Measurements from ENCODE around the gene ILRUN.
"Not testable (repeated sequence)": the region's sequence is repeated elsewhere in the genome, so short reads cannot be mapped to it uniquely, and the experiment has no call there.

Gene ILRUN

DNA sequence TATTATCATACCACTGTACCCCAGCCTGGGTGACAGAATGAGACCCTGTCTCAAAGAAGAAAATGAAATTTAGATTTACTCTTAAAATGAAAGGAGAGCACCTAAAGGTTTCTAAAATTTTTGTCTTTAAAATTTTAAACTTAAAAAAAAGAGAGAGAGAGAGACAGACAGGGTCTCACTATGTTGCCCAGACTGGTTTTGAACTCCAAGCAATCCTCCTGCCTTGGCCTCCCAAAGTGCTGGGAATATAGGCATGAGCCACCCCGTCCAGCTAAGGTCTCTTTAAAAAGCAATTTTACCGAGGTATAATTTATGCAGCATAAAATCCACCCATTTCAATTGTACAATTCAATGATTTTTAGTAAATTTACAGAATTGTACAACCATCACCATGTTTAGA is 33.2 kb downstream of the ILRUN start:
- POLR2A ChIA-PET: no interaction called here
- CTCF ChIA-PET: no interaction called here
- no peak for DNase-seq (ENCODE audit: extremely low spot score)
- TF ChIP-seq ARNT (IDR thresholded peaks at IDR 0.05) (no peak), NFRKB (IDR thresholded peaks at IDR 0.05) (no peak), SUZ12 (IDR thresholded peaks at IDR 0.05) (no peak), TARDBP (IDR thresholded peaks at IDR 0.05) (no peak), ELF4 (IDR thresholded peaks at IDR 0.05) (no peak), ZNF384 (IDR thresholded peaks at IDR 0.05) (no peak), CTBP1 (IDR thresholded peaks at IDR 0.05; ENCODE audit: borderline replicate concordance) (no peak), HDGF (IDR thresholded peaks at IDR 0.05; ENCODE audit: borderline replicate concordance) (no peak), LEF1 (IDR thresholded peaks at IDR 0.05; ENCODE audit: borderline replicate concordance) (no peak), FOXM1 (IDR thresholded peaks at IDR 0.05; ENCODE audit: borderline replicate concordance) (no peak), L3MBTL2 (conservative IDR thresholded peaks at IDR 0.05) (no peak), FOXK2 (IDR thresholded peaks at IDR 0.05) (no peak)
- TF ChIP-seq, protein P1, sequence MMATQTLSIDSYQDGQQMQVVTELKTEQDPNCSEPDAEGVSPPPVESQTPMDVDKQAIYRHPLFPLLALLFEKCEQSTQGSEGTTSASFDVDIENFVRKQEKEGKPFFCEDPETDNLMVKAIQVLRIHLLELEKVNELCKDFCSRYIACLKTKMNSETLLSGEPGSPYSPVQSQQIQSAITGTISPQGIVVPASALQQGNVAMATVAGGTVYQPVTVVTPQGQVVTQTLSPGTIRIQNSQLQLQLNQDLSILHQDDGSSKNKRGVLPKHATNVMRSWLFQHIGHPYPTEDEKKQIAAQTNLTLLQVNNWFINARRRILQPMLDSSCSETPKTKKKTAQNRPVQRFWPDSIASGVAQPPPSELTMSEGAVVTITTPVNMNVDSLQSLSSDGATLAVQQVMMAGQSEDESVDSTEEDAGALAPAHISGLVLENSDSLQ (IDR thresholded peaks at IDR 0.05): no peak

DNA sequence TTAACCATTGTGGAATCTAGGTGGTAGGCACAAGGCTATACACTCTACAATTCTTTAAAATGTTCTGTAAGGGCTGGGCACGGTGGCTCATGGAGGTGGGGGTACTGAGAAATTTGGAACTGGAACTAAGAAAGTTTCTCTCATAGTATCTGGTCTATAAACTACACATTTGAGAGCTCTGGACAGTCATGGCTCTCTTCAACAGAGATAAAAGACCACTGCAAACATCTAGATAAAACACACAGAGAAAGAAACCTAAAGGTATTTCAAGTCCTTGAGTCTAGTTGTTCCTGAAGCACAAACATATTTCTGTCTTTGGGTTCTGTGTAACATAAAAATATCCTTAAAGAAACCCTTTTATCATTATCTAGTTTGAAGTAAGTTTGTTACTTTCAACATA is 35.2 kb downstream of the ILRUN start:
- CTCF ChIA-PET: no interaction called here

DNA sequence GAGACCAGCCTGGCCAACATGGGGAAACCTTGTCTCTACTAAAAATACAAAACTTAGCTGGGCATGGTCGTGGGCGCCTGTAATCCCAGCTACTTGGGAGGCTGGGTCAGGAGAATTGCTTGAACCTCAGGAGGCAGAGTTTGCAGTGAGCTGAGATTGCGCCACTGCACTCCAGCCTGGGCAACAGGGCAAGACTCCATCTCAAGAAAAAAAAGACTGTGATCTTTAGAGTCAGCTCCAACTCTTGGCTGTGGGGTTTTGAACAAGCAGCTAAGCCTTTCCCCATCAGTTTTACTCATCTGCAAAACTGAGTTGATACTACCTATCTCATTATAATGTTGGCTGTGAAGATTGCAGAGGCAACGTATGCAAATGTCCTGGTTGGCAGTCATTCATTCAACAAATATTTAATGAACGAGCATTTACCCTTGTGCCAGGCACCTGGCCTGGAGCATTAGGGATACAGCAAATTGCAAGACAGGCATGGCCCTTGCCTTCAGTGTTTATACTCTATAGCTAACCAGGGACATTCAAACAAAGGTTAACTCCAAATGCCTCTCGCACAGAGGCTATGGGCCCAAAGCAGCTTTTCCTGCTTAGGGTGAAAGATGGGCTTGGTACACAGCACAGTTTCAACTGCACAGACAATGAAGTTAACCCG is 37.8 kb downstream of the ILRUN start:
- no peak for DNase-seq (ENCODE audit: extremely low spot score)
- ChIA-PET CTCF (no interaction called here), POLR2A (no interaction called here)
- TF ChIP-seq FOXK2 (IDR thresholded peaks at IDR 0.05): no peak

More for the DNA sequence above, 35.2 kb downstream of the ILRUN start:
- POLR2A ChIA-PET: no interaction called here
- DNase-seq (ENCODE audit: extremely low spot score): no peak
- TF ChIP-seq TARDBP (IDR thresholded peaks at IDR 0.05) (no peak), NFRKB (IDR thresholded peaks at IDR 0.05) (no peak), SUZ12 (IDR thresholded peaks at IDR 0.05) (no peak), ELF4 (IDR thresholded peaks at IDR 0.05) (no peak), ZNF384 (IDR thresholded peaks at IDR 0.05) (no peak), BHLHE40 (IDR thresholded peaks at IDR 0.05; ENCODE audit: borderline replicate concordance) (no peak), HDGF (IDR thresholded peaks at IDR 0.05; ENCODE audit: borderline replicate concordance) (no peak), LEF1 (IDR thresholded peaks at IDR 0.05; ENCODE audit: borderline replicate concordance) (no peak), SP1 (IDR thresholded peaks at IDR 0.05) (no peak), FOXM1 (IDR thresholded peaks at IDR 0.05; ENCODE audit: borderline replicate concordance) (no peak), L3MBTL2 (conservative IDR thresholded peaks at IDR 0.05) (no peak), CTBP1 (IDR thresholded peaks at IDR 0.05; ENCODE audit: borderline replicate concordance) (no peak)

DNA sequence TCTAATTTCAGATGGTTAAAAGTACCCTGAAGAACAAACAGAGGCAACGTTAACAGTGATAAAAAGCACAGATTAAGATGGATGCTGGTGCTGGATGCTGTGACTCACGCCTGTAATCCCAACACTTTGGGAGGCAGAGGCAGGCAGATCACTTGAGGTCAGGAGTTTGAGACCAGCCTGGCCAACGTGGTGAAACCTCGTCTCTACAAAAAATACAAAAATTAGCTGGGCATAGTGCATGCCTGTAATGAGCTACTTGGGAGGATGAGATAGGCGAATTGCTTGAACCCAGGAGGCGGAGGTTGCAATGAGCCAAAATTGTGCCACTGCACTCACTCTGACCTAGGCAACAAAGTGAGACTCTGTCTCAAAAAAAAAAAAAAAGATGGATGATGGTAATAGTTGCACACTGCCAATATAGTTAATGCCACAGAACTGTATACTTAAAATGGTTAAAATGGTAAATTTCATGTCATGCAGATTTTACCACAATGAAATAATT is 38.5 kb downstream of the ILRUN start:
- POLR2A ChIA-PET: interaction anchor here (1.9 to 2.0 kb wide), 2 partner anchors 39 to 99 kb away, joined by 8 to 9 read pairs; partner anchors contain the start of genes ILRUN and SNRPC
- DNase-seq (ENCODE audit: extremely low spot score); CTCF ChIA-PET: not testable (repeated sequence)

DNA sequence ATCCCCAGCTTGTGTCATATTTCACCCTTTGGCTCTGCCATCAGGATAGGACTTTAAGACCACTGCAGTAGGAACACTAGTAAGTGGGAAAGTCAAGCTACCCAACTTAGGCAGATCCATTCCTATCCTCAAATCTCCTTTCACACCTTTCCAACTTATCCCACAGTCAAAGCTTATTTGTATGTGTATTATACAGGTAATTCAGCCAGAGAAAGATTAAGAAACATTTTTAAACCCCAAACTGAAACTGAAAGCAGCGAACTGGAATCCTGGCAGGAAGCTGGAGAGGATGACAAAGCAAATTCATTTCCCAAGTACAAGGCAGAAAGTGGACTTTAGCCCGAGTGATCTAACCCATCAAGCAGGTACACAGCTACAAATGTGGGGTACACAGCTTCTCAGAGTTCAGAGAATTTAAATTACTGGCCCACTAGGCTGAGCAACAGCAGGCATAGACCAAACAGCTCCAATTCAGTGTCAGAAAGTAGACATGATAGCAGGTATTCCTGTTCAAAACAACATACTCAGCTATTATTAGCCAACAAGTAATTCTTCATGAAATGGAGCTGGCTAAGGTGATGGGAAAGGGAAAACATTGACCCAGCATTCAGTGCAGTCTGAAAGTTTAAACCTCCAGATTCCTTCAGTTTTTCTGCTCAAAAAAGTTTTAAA is 39.1 kb downstream of the ILRUN start:
- ChIA-PET POLR2A (interaction anchor here (1.5 to 2.0 kb wide), 4 partner anchors 39 to 231 kb away, joined by 4 to 9 read pairs (median 6); partner anchors contain the start of genes BLTP3A, ILRUN, SNRPC and TAF11), CTCF (interaction anchor here (0.6 to 1.0 kb wide), 2 partner anchors 16 to 195 kb away, joined by 3 read pairs; no protein-coding TSS in a partner anchor)
- TF ChIP-seq ELF4 (IDR thresholded peaks at IDR 0.05) (no peak), FOXM1 (IDR thresholded peaks at IDR 0.05; ENCODE audit: borderline replicate concordance) (no peak), ZNF384 (IDR thresholded peaks at IDR 0.05) (no peak), FOXA1 (IDR thresholded peaks at IDR 0.05) (no peak), LEF1 (IDR thresholded peaks at IDR 0.05; ENCODE audit: borderline replicate concordance) (no peak)
- no peak for DNase-seq (ENCODE audit: extremely low spot score)

DNA sequence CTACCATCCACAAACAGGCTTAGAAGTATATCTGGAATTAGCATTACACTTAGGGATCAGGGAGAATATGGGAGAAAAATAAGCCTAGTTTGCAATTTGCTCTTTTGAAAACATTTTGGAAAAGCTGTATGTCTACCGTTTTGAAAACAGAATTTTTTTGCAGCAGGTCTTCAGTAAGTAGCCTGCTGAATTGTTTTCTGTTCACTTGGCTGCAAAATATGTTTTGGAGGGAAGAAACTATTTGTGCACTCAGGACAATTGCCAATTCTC is 39.6 kb downstream of the ILRUN start:
- POLR2A ChIA-PET: interaction anchor here (1.5 to 2.0 kb wide), 4 partner anchors 40 to 231 kb away, joined by 4 to 9 read pairs (median 6); partner anchors contain the start of genes BLTP3A, ILRUN, SNRPC and TAF11
- CTCF ChIA-PET: interaction anchor here (0.6 to 1.0 kb wide), 3 partner anchors 16 to 195 kb away, joined by 3 read pairs; no protein-coding TSS in a partner anchor
- TF ChIP-seq SUZ12 (IDR thresholded peaks at IDR 0.05) (no peak), BHLHE40 (IDR thresholded peaks at IDR 0.05; ENCODE audit: borderline replicate concordance) (no peak), NFRKB (IDR thresholded peaks at IDR 0.05) (no peak), FOXK2 (IDR thresholded peaks at IDR 0.05) (no peak), TARDBP (IDR thresholded peaks at IDR 0.05) (no peak), ZNF384 (IDR thresholded peaks at IDR 0.05) (no peak), ARNT (IDR thresholded peaks at IDR 0.05) (no peak), LEF1 (IDR thresholded peaks at IDR 0.05; ENCODE audit: borderline replicate concordance) (no peak), FOXA1 (IDR thresholded peaks at IDR 0.05) (no peak), SP1 (IDR thresholded peaks at IDR 0.05) (no peak), HDGF (IDR thresholded peaks at IDR 0.05; ENCODE audit: borderline replicate concordance) (no peak)
- DNase-seq (ENCODE audit: extremely low spot score): no peak

DNA sequence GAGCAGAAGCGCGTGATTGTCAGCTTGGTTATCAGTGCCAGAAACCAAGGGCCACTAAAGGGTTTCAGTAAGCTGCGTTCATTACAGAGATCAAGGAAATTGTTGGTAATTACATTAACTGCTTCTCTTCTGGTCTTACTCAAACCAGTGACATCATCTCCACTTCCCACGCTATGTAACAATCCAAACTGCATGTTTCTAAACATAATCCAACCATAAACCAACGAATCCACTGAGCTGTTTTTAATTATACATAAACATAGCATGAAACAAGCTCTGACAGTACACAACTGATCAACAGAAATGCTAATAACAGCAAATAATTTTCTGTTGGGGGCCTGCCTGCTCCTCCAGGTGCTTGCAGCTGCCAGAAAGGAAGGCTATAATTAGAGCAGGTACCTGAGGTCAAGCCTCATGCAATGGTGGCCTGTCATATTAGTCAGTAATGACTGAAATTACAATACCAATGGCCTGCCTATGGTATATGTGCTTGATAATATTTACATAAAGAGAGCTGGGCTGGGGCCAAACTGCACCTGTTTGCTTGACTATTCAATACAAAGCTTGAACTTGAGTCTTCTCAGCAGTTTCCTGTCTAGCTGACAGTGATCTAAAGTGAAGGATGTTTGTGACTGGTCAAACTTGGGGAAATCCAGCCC is 40.1 kb downstream of the ILRUN start:
- ChIA-PET CTCF (interaction anchor here (0.6 to 1.0 kb wide), 3 partner anchors 15 to 194 kb away, joined by 3 read pairs; no protein-coding TSS in a partner anchor), POLR2A (interaction anchor here (1.5 to 2.0 kb wide), 4 partner anchors 40 to 231 kb away, joined by 4 to 9 read pairs (median 6); partner anchors contain the start of genes BLTP3A, ILRUN, SNRPC and TAF11)

DNA sequence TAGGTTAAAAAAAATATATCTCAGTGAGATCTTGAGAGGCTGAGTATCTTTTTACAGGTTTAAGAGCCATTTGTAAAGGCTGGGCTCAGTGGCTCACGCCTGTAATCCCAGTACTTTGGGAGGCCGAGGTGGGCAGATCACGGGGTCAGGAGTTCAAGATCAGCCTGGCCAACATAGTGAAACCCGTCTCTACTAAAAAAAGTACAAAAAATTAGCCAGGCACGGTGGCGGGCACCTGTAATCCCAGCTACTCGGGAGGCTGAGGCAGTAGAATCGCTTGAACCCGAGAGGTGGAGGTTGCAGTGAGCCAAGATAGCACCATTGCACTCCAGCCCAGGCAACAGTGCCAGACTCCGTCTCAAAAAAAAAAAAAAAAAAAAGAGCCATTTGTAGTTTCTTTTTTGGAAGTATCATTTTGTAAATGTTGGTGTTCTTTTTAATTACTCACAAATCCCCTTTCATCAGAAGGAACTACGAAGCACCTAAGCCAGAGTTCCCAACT is 40.6 kb downstream of the ILRUN start:
- CTCF ChIA-PET: interaction anchor here (0.9 kb wide), 1 partner anchor 45 kb away, joined by 3 read pairs; no protein-coding TSS in a partner anchor
- POLR2A ChIA-PET: interaction anchor here (1.5 to 1.6 kb wide), 2 partner anchors 136 to 232 kb away, joined by 4 read pairs; partner anchors contain the start of genes BLTP3A and TAF11

More for the DNA sequence above, 40.1 kb downstream of the ILRUN start:
- DNase-seq (ENCODE audit: extremely low spot score): no peak
- TF ChIP-seq ELF4 (IDR thresholded peaks at IDR 0.05): no peak

More for the DNA sequence above, 40.6 kb downstream of the ILRUN start:
- not testable (repeated sequence) for DNase-seq (ENCODE audit: extremely low spot score)
